ENCODE measurements around the gene OR8D2.
"Not testable (repeated sequence)": the region's sequence is repeated elsewhere in the genome, so short reads cannot be mapped to it uniquely, and the experiment has no call there.

Gene OR8D2

GRCh38 chr11:124311269-124311668 lies 8.7 kb downstream of the OR8D2 start:
- DNase-seq (ENCODE audit: insufficient read length, low spot score), result no peak
- no peak for FAIRE-seq
- TF ChIP-seq POLR2A (IDR thresholded peaks at IDR 0.05; ENCODE audit: low read depth, low read length), result no peak

DNA sequence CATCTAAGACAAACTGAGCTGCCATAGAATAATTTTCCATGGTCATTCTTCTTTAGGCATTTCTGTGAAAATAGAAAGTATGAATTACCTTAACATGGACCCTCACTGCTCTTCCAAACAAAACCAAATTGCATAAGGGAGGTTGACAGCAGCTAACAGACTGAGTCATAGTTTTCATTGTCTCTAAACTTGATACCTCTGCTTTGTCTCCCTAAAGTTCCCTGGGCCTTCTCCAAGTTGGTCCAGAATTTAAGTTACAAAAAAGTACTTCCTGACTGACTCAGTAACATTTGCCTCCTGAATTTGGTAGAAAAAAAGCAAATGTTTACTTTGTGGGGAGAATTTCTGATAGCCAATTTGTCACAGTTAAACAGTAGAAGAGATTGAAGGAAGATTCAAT lies 9.3 kb downstream of the OR8D2 start:
- DNase-seq (ENCODE audit: insufficient read length, low spot score) (no peak), FAIRE-seq (no peak)
- TF ChIP-seq POLR2A (IDR thresholded peaks at IDR 0.05; ENCODE audit: low read depth, low read length), result no peak

- no peak for TF ChIP-seq POLR2A (IDR thresholded peaks at IDR 0.05; ENCODE audit: low read depth, low read length)
- no peak for DNase-seq (ENCODE audit: insufficient read length, low spot score)
- FAIRE-seq, result no peak
These were observed 12.9 kb downstream of the OR8D2 start for GRCh38 chr11:124307093-124307492.

- no peak for TF ChIP-seq POLR2A (IDR thresholded peaks at IDR 0.05; ENCODE audit: low read depth, low read length)
- no peak for FAIRE-seq
- no peak for DNase-seq (ENCODE audit: insufficient read length, low spot score)
These were observed 17.5 kb downstream of the OR8D2 start for GRCh38 chr11:124302347-124303125.

- FAIRE-seq (no peak), DNase-seq (ENCODE audit: insufficient read length, low spot score) (no peak)
- no peak for TF ChIP-seq POLR2A (IDR thresholded peaks at IDR 0.05; ENCODE audit: low read depth, low read length)
These were observed 18.4 kb downstream of the OR8D2 start for GRCh38 chr11:124301548-124301947.

DNA sequence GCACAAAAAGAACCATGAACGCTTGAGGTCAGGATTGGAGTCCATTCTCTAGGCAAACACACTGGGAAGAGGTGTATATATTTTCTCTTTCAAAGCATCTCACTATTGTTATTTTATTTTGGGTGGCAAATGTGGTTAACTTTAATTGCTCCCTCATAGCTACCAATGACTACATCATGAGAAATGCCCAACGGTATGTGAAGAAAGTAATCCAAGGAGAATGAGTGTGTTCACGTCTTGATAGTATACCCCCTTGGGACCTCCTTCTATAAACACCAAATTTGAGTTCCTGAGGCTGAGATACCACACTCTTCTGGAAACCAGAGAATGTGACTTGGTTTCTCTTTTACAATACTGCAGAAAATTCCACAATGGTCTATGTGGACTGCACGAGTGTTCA lies 22.1 kb downstream of the OR8D2 start:
- DNase-seq (ENCODE audit: insufficient read length, low spot score) (no peak), FAIRE-seq (no peak)
- TF ChIP-seq POLR2A (IDR thresholded peaks at IDR 0.05; ENCODE audit: low read depth, low read length), result no peak

GRCh38 chr11:124296016-124296415 lies 24.0 kb downstream of the OR8D2 start:
- FAIRE-seq (no peak), DNase-seq (ENCODE audit: insufficient read length, low spot score) (no peak)
- no peak for TF ChIP-seq POLR2A (IDR thresholded peaks at IDR 0.05; ENCODE audit: low read depth, low read length)

DNA sequence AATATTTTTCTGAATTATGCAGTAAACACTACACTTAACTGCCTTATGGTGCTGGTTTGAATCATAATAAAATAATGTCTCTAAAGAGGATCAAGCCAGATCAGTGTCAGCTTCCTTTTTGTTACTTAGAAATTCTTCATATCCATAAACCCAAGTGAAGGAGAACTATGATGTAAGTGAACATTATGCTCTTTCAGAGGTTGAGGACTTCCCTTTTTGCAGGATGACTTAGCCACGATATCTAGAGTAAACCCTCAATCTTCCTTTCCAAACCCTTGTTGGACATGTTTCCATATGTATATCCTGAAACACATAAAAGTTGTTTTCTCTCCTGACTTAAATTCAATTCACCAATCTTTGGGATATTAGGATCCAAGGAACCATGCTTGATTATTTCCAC lies 25.3 kb downstream of the OR8D2 start:
- no peak for DNase-seq (ENCODE audit: insufficient read length, low spot score)
- no peak for TF ChIP-seq POLR2A (IDR thresholded peaks at IDR 0.05; ENCODE audit: low read depth, low read length)
- no peak for FAIRE-seq

DNA sequence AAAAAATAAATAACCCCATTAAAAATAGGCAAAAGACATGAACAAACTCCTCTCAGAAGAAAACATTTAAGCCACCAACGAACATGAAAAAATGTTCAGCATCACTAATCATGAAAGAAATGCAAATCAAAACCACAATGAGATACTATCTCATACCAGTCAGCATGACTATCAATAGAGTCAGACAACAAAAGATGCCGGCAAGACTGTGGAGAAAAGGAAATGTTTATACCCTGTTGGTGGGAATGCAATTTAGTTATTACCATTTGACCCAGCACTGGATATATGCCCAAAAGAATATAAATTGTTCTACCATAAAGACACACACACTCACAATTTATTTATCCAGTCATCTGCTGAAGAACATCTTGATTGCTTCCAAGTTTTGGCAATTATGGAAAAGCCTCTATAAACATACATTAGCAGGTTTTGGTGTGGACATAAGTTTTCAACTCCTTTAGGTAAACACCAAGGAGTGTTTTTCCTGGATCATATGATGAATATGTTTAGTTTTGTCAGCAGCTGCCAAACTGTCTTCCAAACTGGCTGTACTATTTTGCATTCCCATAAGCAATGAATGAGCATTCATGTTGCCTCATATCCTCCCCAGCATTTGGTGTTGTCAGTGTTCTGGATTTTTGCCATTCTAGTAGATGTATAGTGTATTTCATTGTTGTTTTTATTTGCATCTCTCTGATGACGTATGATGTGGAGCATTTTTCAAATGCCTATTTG lies 34.2 kb downstream of the OR8D2 start:
- DNase-seq (ENCODE audit: insufficient read length, low spot score), result no peak
- no peak for TF ChIP-seq POLR2A (IDR thresholded peaks at IDR 0.05; ENCODE audit: low read depth, low read length)
- FAIRE-seq, result no peak

DNA sequence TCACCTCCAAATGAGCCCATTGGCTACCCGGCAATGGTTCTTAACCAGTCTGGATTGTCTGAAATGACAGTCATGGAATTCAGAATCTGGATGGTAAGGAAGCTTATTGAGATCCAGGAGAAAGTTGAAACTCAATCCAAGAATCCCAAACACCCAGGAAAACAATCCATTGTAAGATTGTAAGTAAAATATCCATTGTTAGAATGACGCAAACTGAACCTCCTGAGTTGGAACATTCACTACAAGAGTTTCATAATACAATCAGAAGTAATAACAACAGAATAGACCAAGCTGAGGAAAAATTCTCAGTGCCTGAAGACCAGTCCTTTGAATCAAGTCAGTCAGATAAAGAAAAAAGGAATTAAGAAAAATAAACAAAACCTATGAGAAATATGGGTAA lies 41.7 kb downstream of the OR8D2 start:
- no peak for TF ChIP-seq POLR2A (IDR thresholded peaks at IDR 0.05; ENCODE audit: low read depth, low read length)
- DNase-seq (ENCODE audit: insufficient read length, low spot score), result no peak
- FAIRE-seq, result no peak

DNA sequence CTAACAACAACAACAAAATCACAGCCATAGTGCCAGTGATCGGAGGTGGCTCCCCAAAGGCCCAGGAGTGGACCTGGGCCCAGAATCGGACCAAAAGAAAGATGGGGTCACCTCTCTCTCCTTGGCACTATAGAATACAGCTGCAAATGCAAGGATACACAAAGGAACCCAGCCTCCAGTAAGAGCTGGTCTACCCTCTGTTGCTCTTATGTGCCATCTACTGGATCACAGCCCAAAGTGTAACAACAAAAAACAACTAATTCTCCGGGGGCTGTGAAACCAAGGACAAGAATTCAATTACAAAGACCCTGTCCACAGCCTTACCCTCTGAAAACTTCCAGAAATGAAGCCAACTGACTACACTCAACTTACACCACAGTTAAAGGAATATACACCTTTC lies 42.2 kb downstream of the OR8D2 start:
- TF ChIP-seq POLR2A (IDR thresholded peaks at IDR 0.05; ENCODE audit: low read depth, low read length), result no peak
- DNase-seq (ENCODE audit: insufficient read length, low spot score), result no peak
- FAIRE-seq, result no peak

DNA sequence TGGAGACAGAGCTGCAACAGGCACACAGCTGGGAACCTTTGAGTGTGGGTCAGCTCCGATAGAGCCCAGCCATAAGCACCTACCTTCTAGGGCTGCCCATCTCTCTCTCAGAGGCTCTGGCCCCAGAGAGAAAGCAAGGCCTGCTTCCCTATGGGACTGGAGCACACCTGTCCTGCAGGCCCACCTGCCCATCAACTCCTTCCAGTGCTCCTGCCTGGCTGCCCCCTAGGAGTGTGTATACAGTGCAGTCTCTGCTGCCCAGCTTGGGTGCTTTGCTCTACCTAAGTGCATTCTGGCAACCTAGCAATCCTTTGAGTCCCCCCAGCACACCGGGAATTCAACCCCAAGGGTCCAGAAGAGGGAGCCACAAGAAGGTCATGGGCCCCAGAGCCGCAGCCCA lies 42.8 kb downstream of the OR8D2 start:
- FAIRE-seq (no peak), DNase-seq (ENCODE audit: insufficient read length, low spot score) (no peak)
- no peak for TF ChIP-seq POLR2A (IDR thresholded peaks at IDR 0.05; ENCODE audit: low read depth, low read length)

- FAIRE-seq (no peak), DNase-seq (ENCODE audit: insufficient read length, low spot score) (no peak)
- no peak for TF ChIP-seq POLR2A (IDR thresholded peaks at IDR 0.05; ENCODE audit: low read depth, low read length)
These were observed 43.9 kb downstream of the OR8D2 start for GRCh38 chr11:124276081-124276480.

DNA sequence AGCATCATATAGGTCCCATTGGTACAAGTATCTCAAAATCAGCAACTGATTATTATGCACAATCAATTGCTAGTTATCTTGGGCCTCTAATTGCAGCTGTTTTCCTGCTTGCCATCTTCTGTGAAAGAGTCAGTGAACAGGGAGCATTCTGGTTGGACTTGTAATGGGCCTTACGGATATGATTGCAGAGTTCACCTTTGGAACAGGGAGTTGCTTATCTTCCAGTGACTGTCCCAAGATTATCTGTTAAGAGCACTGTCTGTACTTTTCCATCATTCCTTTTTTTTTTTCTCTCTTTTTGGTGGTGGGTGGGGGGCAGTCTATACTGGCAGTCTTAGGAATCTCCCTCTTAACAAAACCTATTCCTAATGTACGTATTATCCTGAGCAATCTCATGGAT lies 46.0 kb downstream of the OR8D2 start:
- no peak for DNase-seq (ENCODE audit: insufficient read length, low spot score)
- no peak for FAIRE-seq
- TF ChIP-seq POLR2A (IDR thresholded peaks at IDR 0.05; ENCODE audit: low read depth, low read length), result no peak

GRCh38 chr11:124270886-124271285 lies 49.1 kb downstream of the OR8D2 start:
- not testable (repeated sequence) for DNase-seq (ENCODE audit: insufficient read length, low spot score); FAIRE-seq

All from H54 (cell line).